Stimulated activated CD4-positive, alpha-beta T cell treated with anti-CD3 and anti-CD28 coated beads, TNF-alpha, amount 100 ng/mL, for 24 hours (primary cell): ENCODE data around the gene RGS6.

Experiments used
- DNase-seq, 3 experiments: peaks; one replicate each; pipeline ENCODE4 v3.0.0-alpha.2; 2020; ENCODE audit warnings: low read depth in 3 of 3

Gene RGS6

DNA sequence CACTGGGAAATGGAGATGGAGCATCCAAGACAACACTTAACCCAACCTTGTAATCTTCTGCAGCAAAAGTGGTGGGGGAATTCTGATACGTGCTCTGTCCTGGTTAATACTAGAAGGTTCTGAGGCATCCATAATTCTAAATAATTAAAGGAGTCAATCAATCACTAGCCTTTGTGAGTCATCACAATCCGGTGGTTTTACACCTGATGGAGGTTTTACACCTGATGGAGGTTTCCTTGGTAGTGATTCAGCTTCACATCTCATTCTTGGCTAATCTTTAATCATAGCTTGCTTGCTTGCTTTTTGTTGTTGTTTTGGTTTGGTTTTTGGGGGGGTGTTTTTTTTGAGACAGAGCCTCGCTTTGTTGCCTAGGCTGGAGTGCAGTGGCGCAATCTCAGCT lies 618.3 kb downstream of the RGS6 start:
- no peak for DNase-seq

GRCh38 chr14:72552236-72552635 lies 620.0 kb downstream of the RGS6 start:
- no peak for DNase-seq

- DNase-seq: no peak
These were observed 620.9 kb downstream of the RGS6 start for GRCh38 chr14:72553161-72553560.

DNA sequence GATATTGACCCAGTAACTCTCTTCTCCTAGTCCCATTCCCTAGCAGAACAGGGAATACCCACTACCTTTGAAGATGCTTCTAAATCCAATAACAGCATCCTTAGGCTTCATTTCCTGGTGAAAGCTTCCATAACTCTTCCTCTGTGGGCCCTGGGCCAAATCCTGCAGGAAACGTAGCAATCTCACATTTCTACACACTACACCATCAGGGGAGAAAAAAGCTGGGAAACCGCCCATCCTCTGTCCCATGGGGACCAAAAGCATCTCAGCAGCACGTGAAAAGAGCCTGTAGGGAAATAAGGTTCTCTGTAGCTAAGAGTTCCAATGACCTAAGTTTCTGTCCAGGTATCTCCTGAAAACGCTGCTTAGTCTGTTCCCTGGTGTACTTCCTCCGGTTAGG lies 621.4 kb downstream of the RGS6 start:
- DNase-seq: no peak

DNA sequence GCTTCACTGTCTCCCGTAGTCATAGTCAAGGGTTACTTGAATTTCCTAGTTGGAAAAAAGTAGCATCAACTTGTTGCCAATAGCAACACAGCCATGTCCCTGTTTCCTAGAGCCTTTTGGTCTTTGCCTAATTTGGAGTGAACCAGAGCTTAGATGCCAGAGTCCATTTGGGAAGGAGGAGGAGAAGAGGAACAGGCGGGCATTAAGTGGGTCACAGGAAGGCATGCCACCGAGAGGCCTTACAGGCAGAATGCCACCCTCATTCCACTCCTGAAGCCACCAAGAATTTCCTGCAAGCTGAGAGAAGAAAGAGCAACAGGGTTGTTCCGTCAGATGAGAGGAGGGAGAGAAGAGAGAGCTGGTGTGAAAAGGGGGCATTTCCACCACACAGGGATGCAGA lies 622.2 kb downstream of the RGS6 start:
- DNase-seq: no peak

GRCh38 chr14:72554994-72555608 lies 622.9 kb downstream of the RGS6 start:
- no peak for DNase-seq

GRCh38 chr14:72555609-72556000 lies 623.4 kb downstream of the RGS6 start:
- DNase-seq: no peak

DNA sequence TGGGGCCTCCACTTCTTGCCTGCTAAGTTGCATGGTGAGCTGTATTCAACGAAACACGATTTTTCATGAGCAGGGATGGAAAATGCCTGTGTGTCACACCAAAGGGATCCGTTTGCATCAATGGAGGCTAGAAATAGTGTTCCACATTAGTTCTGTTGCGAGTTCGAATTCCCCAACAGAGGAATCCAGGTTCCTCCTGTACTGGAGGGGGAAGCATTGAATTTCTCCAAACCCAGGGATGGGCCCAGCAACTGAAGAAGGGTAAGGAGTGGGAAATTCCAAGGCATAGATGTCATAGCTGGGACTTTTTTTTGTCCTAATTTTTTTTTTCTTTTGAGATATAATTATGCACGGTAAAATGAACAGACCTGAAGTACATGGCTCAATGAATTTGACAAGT lies 625.4 kb downstream of the RGS6 start:
- no peak for DNase-seq

DNA sequence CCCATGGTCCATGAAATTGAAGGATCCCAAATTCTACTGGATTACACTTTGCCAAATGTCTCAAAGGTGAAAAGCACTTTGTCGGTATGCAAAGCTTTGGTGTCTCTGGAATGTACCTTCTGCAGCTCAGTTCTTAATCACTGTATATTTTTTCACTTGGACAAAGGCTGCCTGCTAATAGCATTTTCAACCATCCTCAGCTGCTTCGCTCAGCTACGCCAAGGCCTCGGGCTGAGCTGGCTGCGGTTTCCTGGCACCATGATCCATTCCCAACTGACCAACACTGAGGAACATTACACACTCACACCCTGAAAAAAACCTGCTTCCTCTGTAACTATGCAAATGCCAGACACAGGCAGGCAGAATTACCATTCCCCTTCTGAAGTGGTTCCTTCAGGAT lies 626.5 kb downstream of the RGS6 start:
- no peak for DNase-seq

GRCh38 chr14:72559202-72559601 lies 627.0 kb downstream of the RGS6 start:
- no peak for DNase-seq

- no peak for DNase-seq
These were observed 627.5 kb downstream of the RGS6 start for GRCh38 chr14:72559669-72560255.

DNA sequence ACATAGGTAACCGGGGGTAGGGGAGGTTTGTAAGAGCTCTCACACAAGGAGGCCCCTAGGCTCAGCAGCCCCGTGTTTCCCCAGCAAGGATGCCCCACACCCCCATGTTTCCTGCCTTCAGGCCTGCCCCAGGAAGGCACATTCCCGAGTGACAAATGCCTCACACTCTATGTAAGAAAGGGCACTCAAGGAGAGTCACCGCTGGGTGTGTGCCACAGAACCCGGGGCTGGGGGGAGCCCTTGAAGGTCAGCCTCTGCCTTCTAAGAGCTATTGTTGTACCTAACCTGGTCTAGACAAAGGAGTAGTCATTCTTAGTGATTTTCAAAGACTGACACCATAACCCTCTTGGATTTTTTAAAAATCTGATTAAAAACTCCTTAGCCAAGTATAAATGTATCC lies 628.1 kb downstream of the RGS6 start:
- no peak for DNase-seq

DNA sequence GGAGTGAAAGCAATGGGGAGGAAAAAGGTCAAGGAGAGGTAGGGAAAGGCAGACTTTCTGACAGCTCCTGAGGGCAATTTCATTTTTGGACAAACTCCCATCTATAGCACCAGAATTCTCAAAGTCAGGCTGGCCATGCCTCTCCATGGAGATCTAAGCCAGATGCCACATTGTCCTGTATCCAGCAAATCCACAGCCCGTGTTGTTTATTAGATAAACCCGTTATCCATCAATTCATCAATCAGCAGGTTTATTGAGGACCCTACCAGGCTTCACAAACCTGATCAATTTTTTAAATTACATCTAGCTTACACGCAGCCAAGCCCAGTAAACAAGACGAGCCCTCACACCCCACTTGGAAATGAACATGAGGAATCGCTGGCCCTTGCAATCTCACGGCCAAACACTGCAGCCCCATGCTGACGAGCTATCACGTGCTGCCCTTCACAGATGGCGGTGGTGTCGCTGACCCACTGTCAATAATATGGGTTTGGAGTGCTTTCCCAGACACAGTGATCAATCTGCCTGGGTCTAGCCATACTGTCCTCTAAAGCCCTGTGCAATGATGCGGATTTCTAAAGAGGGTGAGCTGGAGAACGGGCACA lies 628.8 kb downstream of the RGS6 start:
- DNase-seq: no peak

- DNase-seq: no peak
These were observed 630.1 kb downstream of the RGS6 start for GRCh38 chr14:72562300-72562699.

- DNase-seq: no peak
These were observed 631.4 kb downstream of the RGS6 start for GRCh38 chr14:72563676-72564075.

GRCh38 chr14:72565149-72565559 lies 632.9 kb downstream of the RGS6 start:
- no peak for DNase-seq

GRCh38 chr14:72565917-72566316 lies 633.7 kb downstream of the RGS6 start:
- DNase-seq: no peak

DNA sequence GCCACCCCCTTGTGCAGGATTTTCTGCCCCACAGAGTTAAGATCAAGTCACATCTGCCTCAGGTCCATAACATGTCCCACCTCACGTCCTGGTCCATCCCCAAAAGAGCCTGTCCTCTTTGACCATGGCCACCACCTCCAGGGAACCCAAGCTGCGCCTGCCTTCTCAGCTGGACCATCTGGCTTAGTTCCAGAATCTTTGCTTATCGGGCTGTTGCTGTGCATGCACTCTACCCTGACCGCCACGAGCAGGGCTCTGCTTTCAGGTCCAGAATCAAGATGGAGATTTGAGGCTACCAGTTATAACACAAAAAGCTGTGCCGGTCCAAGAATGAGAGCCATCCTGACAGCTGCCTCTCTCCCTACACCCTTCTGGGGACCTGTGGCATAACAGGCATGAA lies 635.0 kb downstream of the RGS6 start:
- DNase-seq: no peak

DNA sequence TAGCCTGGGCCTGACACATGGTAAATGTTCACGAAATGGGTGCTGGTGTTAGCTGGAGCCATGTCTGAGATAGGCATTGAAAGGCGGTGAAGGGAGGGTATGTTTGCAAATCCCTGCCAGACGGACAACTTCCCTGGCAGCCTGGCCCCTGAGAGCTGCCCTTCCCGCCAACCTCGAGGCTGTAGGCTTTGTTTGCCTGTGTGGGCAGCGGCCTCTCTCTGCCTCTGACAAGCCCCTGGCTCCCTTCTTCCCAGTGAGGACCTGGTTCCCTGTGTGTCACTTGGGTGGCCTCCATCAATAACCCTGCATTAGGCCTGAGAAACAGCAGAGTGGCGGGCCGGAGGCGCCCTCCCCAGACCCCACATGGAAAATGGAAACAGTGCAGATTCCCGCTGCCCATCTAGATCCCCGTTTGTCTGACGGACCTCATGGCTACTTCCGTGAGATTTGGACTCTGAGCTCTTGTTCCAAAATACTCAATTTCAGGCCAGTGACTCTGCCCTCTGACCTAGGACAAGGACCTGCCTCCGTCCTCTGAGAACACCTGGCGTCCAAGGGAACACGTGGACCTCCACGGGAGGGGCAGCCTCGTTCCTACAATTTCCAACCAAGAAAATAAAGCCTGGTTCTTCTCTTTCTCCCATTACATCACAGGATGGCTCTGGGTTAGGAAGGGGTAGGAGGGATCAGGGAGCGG lies 636.2 kb downstream of the RGS6 start:
- no peak for DNase-seq

DNA sequence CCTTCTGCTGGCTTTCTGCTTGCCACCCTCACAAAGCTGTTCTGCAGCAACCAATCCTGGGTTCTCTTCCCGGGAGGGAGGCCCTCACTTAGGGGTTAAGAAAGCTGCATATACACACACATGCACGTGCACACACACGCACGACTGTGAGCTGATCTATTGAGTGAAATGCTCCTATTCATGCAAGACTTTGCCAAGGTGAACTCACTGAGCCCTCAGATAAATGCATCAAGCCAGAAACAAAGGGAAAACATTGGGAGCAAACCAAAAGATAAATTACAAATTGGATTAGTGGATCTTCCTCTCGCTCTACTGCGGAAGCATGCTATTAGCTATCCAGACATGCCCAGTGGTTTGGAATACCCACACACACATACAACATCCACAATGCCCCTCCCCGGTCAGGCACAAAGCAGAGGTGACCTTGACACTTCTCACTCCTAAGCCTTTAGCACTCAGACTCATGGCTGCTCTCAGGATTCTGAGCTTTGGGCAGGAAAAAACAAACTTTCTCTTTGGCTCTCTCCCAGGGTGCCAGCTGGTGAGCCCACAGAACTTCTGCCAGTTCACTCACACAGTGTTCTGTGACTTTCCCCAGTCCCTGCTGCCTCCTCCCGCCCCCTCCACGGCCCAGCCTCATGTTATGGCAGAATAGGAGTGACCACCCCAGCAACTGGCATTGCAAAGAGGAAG lies 641.6 kb downstream of the RGS6 start:
- DNase-seq: no peak

DNA sequence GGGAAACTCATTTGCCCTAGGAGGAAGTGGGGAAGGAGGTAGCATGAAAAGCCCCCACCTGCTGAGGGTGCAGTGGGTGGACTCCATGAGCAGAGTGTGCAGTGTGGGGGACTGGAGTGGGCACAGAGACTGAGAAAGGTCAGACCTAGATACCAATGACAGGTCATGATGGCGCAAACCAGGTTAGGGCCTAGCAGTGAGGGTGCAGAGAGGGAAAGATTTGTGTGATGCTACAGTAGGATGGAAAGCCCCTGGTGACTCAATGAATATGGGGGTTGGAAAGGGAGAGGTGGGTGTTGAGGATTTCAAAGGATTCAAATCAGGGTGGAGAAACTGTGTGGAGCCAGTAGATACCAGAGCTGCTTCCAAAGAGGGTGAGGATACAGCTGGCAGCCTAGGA lies 642.5 kb downstream of the RGS6 start:
- no peak for DNase-seq

DNA sequence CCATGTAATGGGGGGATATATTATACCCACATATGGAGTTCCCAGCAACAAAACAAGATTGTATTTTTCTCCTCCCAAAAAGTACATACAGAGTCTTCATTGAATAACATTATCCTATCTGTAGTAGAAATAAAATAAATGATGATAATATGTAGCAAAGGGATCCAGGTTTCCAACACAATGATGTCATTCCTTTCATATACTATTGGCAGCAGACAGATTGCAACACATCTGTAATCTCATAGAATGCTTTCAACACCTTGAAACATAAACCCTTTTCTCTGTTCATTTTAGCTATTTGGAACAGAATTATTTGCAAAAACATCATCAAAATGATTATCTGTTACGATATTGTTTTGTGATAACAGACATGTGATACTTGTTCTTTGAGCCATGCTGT lies 644.0 kb downstream of the RGS6 start:
- no peak for DNase-seq
